GM12878 (cell line): Measurements from ENCODE around the gene CNOT8. TPM values are rescaled to one million over a fixed set of nuclear protein-coding genes. Genes with fewer than 3 reads are reported as not detected.

Experiments
- ATF7 ChIP-seq: fragments of 450-650 bp; IDR thresholded peaks from 2 replicates; pipeline ENCODE4 v1.6.1; 2016; ENCODE audit warnings: low read depth, mild to moderate bottlenecking
- BHLHE40 ChIP-seq, 2 experiments: fragments of 450-650 bp in 1 of 2; IDR thresholded peaks; 2 replicates each; pipeline ENCODE4 v1.6.1; 2011 to 2017; ENCODE audit warnings: low read depth in 2 of 2, borderline replicate concordance in 1 of 2, improper control_type of control experiment in 1 of 2, low read length in 1 of 2, mild to moderate bottlenecking in 1 of 2
- CEBPB ChIP-seq, 2 experiments: fragments of 150-350 bp in 1 of 2; IDR thresholded peaks; 2 replicates each; pipeline ENCODE4 v1.6.1; 2012 to 2014; ENCODE audit warnings: low read depth in 2 of 2, low read length in 2 of 2, borderline replicate concordance in 1 of 2, inconsistent platforms in 1 of 2
- IKZF2 ChIP-seq, 2 experiments: fragments of 450-650 bp; IDR thresholded peaks; 2 replicates each; pipeline ENCODE4 v1.6.1; 2017; ENCODE audit warnings: mild to moderate bottlenecking in 2 of 2, moderate library complexity in 2 of 2
- MEF2B ChIP-seq: fragments of 450-650 bp; IDR thresholded peaks from 2 replicates; pipeline ENCODE4 v1.6.1; 2018; ENCODE audit warnings: mild to moderate bottlenecking, moderate library complexity; ENCODE audit not compliant: partially characterized antibody, poor library complexity, severe bottlenecking
- NKRF ChIP-seq: fragments of 450-650 bp; conservative IDR thresholded peaks from 2 replicates; pipeline ENCODE4 v1.6.1; 2017; ENCODE audit warnings: mild to moderate bottlenecking, moderate library complexity
- RELB ChIP-seq: fragments of 450-650 bp; IDR thresholded peaks from 2 replicates; pipeline ENCODE4 v1.6.1; 2017; ENCODE audit warnings: low read depth, mild to moderate bottlenecking, moderate library complexity
- REST ChIP-seq: IDR thresholded peaks from 2 replicates; pipeline ENCODE4 v1.6.1; 2012; ENCODE audit warnings: mild to moderate bottlenecking, low read depth, low read length
- RFX5 ChIP-seq: IDR thresholded peaks from 2 replicates; pipeline ENCODE4 v1.6.1; 2011; ENCODE audit warnings: low read depth, low read length, improper control_type of control experiment
- RUNX3 ChIP-seq: IDR thresholded peaks from 2 replicates; pipeline ENCODE4 v1.6.1; 2012; ENCODE audit warnings: low read length, inconsistent platforms
- SRF ChIP-seq, 2 experiments: IDR thresholded peaks; 2 replicates each; pipeline ENCODE4 v1.6.1; 2011; ENCODE audit warnings: low read depth in 2 of 2, low read length in 2 of 2, mild to moderate bottlenecking in 1 of 2, moderate library complexity in 1 of 2
- TARDBP ChIP-seq: IDR thresholded peaks from 2 replicates; pipeline ENCODE4 v1.6.1; 2016; ENCODE audit warnings: borderline replicate concordance
- TCF12 ChIP-seq: IDR thresholded peaks from 2 replicates; pipeline ENCODE4 v1.6.1; 2011; ENCODE audit warnings: low read depth, mild to moderate bottlenecking, low read length
- ZBTB33 ChIP-seq: fragments of 450-650 bp; IDR thresholded peaks from 2 replicates; pipeline ENCODE4 v1.6.1; 2017; ENCODE audit warnings: mild to moderate bottlenecking
- ZBTB40 ChIP-seq: fragments of 450-650 bp; IDR thresholded peaks from 2 replicates; pipeline ENCODE4 v1.6.1; 2016; ENCODE audit warnings: mild to moderate bottlenecking, moderate library complexity, borderline replicate concordance
- polyA plus RNA-seq, 11 experiments: library from polyadenylated mRNA; depleted of rRNA in 4 of 11; unstranded in 6 of 11; stranded (reverse) in 5 of 11; fragments of >200 nt; fragmentation: Nextera tagmentation in 4 of 11; fragmentation: Illumina TruSeq in 1 of 11; extraction: Ambion mirVana in 4 of 11; extraction: Trizol in 1 of 11; gene quantifications; 1 replicate in 1 of 11; 2 replicates in 10 of 11; pipeline versions ENCODE4 v1.2.1 to v1.2.3, GENCODE V29; 2011 to 2016; ENCODE audit warnings: inconsistent platforms in 2 of 11, missing spikeins in 2 of 11, low read depth in 1 of 11
- total RNA-seq, 4 experiments: library from RNA; depleted of rRNA in 3 of 4; stranded (reverse); fragments of >200 nt in 3 of 4; fragmentation: Illumina TruSeq in 1 of 4; extraction: Trizol in 1 of 4; gene quantifications; 2 replicates each; pipeline versions ENCODE4 v1.2.1 to v1.2.3, GENCODE V29; 2013 to 2021

CNOT8 gene
- total and polyA plus RNA-seq, 10 of the 15 experiments (the other 5 are each of a cell fraction or from before 2014, with no cell fraction given), result 13.2 to 57.1 (median 39.0) TPM

GRCh38 chr5:154858297-154858971, at the start of gene CNOT8 (continued):
- TF ChIP-seq REST (no peak), ATF7 (no peak), ZBTB40 (peak; percentile 50; the same call in 1 of the 2 replicates), TARDBP (peak; percentile 38; the same call in 1 of the 2 replicates), NKRF (peak; percentile 1; the same call in 1 of the 2 replicates), SRF (IDR thresholded peaks at IDR 0.05; ENCODE audit: low read depth in 2 of 2, low read length in 2 of 2) (no peak), ZBTB33 (no peak), IKZF2 (IDR thresholded peaks at IDR 0.05) (0 out of 4 replicates have a peak, but pooled peaks of 1 of the 2 experiments have one; percentile 10), MEF2B (no peak), BHLHE40 (IDR thresholded peaks at IDR 0.05; ENCODE audit: borderline replicate concordance in 1 of 2, low read depth in 2 of 2, low read length in 1 of 2) (peak; percentile 73 to 88; a peak in 3 of 4 replicates), TCF12 (peak; percentile 71; the same call in 1 of the 2 replicates), RFX5 (0 out of 2 replicates have a peak, but pooled peaks have one; percentile 11), RELB (no peak), CEBPB (IDR thresholded peaks at IDR 0.05; ENCODE audit: borderline replicate concordance in 1 of 2, low read depth in 2 of 2, low read length in 2 of 2) (no peak), RUNX3 (peak; percentile 64)
